BLaER1 treated with 17β-estradiol and CSF1 and Interleukin-3, amounts not matched to agents 10 nM and 100 nM (cell line): ENCODE measurements around the gene TBCK.

Experiments used
- H3K27ac ChIP-seq, 11 experiments: shearing (Covaris generic); formaldehyde crosslinking; 2 replicates each; pipeline ENCODE4 v1.8.1; 2022
- H3K27me3 ChIP-seq, 11 experiments: shearing (Covaris generic); formaldehyde crosslinking; 2 replicates each; pipeline ENCODE4 v1.8.1; 2022
- H3K36me3 ChIP-seq, 11 experiments: shearing (Covaris generic); formaldehyde crosslinking; 2 replicates each; pipeline ENCODE4 v1.8.1; 2022
- H3K4me1 ChIP-seq, 10 experiments: shearing (Covaris generic); formaldehyde crosslinking; 2 replicates each; pipeline ENCODE4 v1.8.1; 2022
- H3K4me2 ChIP-seq, 11 experiments: shearing (Covaris generic); formaldehyde crosslinking; 2 replicates each; pipeline ENCODE4 v1.8.1; 2022
- H3K4me3 ChIP-seq, 10 experiments: shearing (Covaris generic); formaldehyde crosslinking; 2 replicates each; pipeline ENCODE4 v1.8.1; 2022
- H3K9ac ChIP-seq, 11 experiments: shearing (Covaris generic); formaldehyde crosslinking; 2 replicates each; pipeline ENCODE4 v1.8.1; 2022
- H3K9me3 ChIP-seq, 11 experiments: shearing (Covaris generic); formaldehyde crosslinking; replicated peaks in 1 of 11; 2 replicates each; pipeline ENCODE4 v1.8.1; 2022
- H4K20me1 ChIP-seq, 11 experiments: shearing (Covaris generic); formaldehyde crosslinking; 2 replicates each; pipeline ENCODE4 v1.8.1; 2022
- Cebpa-rat ChIP-seq, 11 experiments: shearing (Covaris generic); IDR thresholded peaks; 2 replicates each; pipeline ENCODE4 v1.8.1; 2022

Gene TBCK

GRCh38 chr4:106315968-106316772 lies at the start of gene TBCK, which contains the start of gene AIMP1:
Gene TBCK, minus strand, starts transcription at chr4:106316209. Its CDS starts 7,249 bp downstream, at chr4:106308960.
Gene AIMP1, plus strand, starts transcription at chr4:106316550. Its CDS starts 8,460 bp downstream, at chr4:106325010.
- Histone ChIP-seq H3K4me3 (peak within 1 kb of the TSS; percentile 67 to 98 (median 89)), H4K20me1 (peaks cover 0 to 16% (median 0%) of the 10 kb centered on the region in 11 experiments; a peak in 5 of 22 replicates), H3K9ac (peak within 1 kb of the TSS; percentile 89 to 99 (median 98)), H3K4me1 (peaks cover 22 to 47% (median 39%) of the 10 kb centered on the region in 10 experiments), H3K9me3 (peaks cover 7 to 16% (median 14%) of the 10 kb centered on the region in 11 experiments; a peak in 19 of 22 replicates), H3K36me3 (peaks cover 10 to 29% (median 16%) of the 10 kb centered on the region in 11 experiments), H3K27ac (peak within 1 kb of the TSS; percentile 95 to 99 (median 98)), H3K4me2 (peak within 1 kb of the TSS; percentile 83 to 98 (median 92)), H3K27me3 (no peaks in the 10 kb centered on the region)
- TF ChIP-seq Cebpa-rat (IDR thresholded peaks at IDR 0.05) = no peak

GRCh38 chr4:106365613-106366012 lies 49.6 kb upstream of the TBCK start:
- H3K9me3 ChIP-seq = no peaks in the 10 kb centered on the region
- H4K20me1 ChIP-seq = no peaks in the 10 kb centered on the region
- H3K4me1 ChIP-seq = peaks cover 0 to 56% (median 17%) of the 10 kb centered on the region in 10 experiments; a peak in 11 of 20 replicates
- no peak for TF ChIP-seq Cebpa-rat (IDR thresholded peaks at IDR 0.05)
- no peak overlapping the region for H3K4me3 ChIP-seq
- no peaks in the 10 kb centered on the region for H3K36me3 ChIP-seq
- H3K4me2 ChIP-seq = peak overlapping the region in 7 of 11 experiments; percentile 15 to 77 (median 74); a peak in 13 of 22 replicates
- H3K27ac ChIP-seq = peak overlapping the region in 4 of 11 experiments; percentile 39 to 71 (median 66); a peak in 8 of 22 replicates
- peak overlapping the region in 3 of 11 experiments; percentile 14 to 23 (median 15); a peak in 3 of 22 replicates for H3K9ac ChIP-seq
- no peaks in the 10 kb centered on the region for H3K27me3 ChIP-seq

GRCh38 chr4:106364282-106364681 lies 48.3 kb upstream of the TBCK start:
- no peaks in the 10 kb centered on the region for H3K9me3 ChIP-seq
- peak overlapping the region in 3 of 11 experiments; percentile 19 to 68 (median 63); a peak in 3 of 22 replicates for H3K27ac ChIP-seq
- H3K4me2 ChIP-seq = peak overlapping the region in 3 of 11 experiments; percentile 30 to 77 (median 73); a peak in 5 of 22 replicates
- H3K4me3 ChIP-seq = no peak overlapping the region
- H3K4me1 ChIP-seq = peaks cover 0 to 46% (median 15%) of the 10 kb centered on the region in 10 experiments; a peak in 11 of 20 replicates
- no peaks in the 10 kb centered on the region for H3K27me3 ChIP-seq
- TF ChIP-seq Cebpa-rat (IDR thresholded peaks at IDR 0.05) = no peak
- no peaks in the 10 kb centered on the region for H3K36me3 ChIP-seq
- no peak overlapping the region for H3K9ac ChIP-seq
- no peaks in the 10 kb centered on the region for H4K20me1 ChIP-seq

GRCh38 chr4:106362086-106362825 lies 46.2 kb upstream of the TBCK start:
- peaks cover 0 to 54% (median 31%) of the 10 kb centered on the region in 10 experiments; a peak in 15 of 20 replicates for H3K4me1 ChIP-seq
- H3K36me3 ChIP-seq = no peaks in the 10 kb centered on the region
- peaks cover 0 to 10% (median 0%) of the 10 kb centered on the region in 11 experiments; a peak in 3 of 22 replicates for H3K9me3 ChIP-seq
- H3K4me2 ChIP-seq = peak overlapping the region in 4 of 11 experiments; percentile 2 to 32 (median 11); a peak in 5 of 22 replicates
- peak overlapping the region in 1 of 11 experiments; percentile 25; a peak in 1 of 22 replicates for H3K27ac ChIP-seq
- H4K20me1 ChIP-seq = no peaks in the 10 kb centered on the region
- no peaks in the 10 kb centered on the region for H3K27me3 ChIP-seq
- H3K4me3 ChIP-seq = no peak overlapping the region
- TF ChIP-seq Cebpa-rat (IDR thresholded peaks at IDR 0.05) = no peak
- no peak overlapping the region for H3K9ac ChIP-seq

- no peaks in the 10 kb centered on the region for H3K36me3 ChIP-seq
- peaks cover 0 to 10% (median 0%) of the 10 kb centered on the region in 11 experiments; a peak in 3 of 22 replicates for H3K9me3 ChIP-seq
- H3K4me1 ChIP-seq = peaks cover 2 to 28% (median 17%) of the 10 kb centered on the region in 10 experiments; a peak in 13 of 20 replicates
- no peaks in the 10 kb centered on the region for H3K27me3 ChIP-seq
- peak overlapping the region in 5 of 11 experiments; percentile 36 to 66 (median 60); a peak in 7 of 22 replicates for H3K27ac ChIP-seq
- TF ChIP-seq Cebpa-rat (IDR thresholded peaks at IDR 0.05) = no peak
- no peaks in the 10 kb centered on the region for H4K20me1 ChIP-seq
- H3K4me3 ChIP-seq = no peak overlapping the region
- no peak overlapping the region for H3K9ac ChIP-seq
- H3K4me2 ChIP-seq = peak overlapping the region in 6 of 11 experiments; percentile 11 to 41 (median 26); a peak in 6 of 22 replicates
Measured at GRCh38 chr4:106358899-106359298, 42.9 kb upstream of the TBCK start.

GRCh38 chr4:106355193-106355592 lies 39.2 kb upstream of the TBCK start:
- Histone ChIP-seq H3K9me3 (peaks cover 0 to 10% (median 0%) of the 10 kb centered on the region in 11 experiments; a peak in 3 of 22 replicates), H3K27me3 (no peaks in the 10 kb centered on the region), H3K4me2 (no peak overlapping the region), H4K20me1 (no peaks in the 10 kb centered on the region), H3K4me1 (peaks cover 2 to 22% (median 14%) of the 10 kb centered on the region in 10 experiments; a peak in 13 of 20 replicates), H3K27ac (no peak overlapping the region), H3K4me3 (no peak overlapping the region), H3K9ac (no peak overlapping the region), H3K36me3 (peaks cover 0 to 27% (median 15%) of the 10 kb centered on the region in 11 experiments; a peak in 14 of 22 replicates)
- no peak for TF ChIP-seq Cebpa-rat (IDR thresholded peaks at IDR 0.05)

GRCh38 chr4:106353786-106354185 lies 37.8 kb upstream of the TBCK start:
- peaks cover 2 to 15% (median 10%) of the 10 kb centered on the region in 10 experiments; a peak in 12 of 20 replicates for H3K4me1 ChIP-seq
- no peak overlapping the region for H3K4me3 ChIP-seq
- H3K4me2 ChIP-seq = no peak overlapping the region
- no peak overlapping the region for H3K27ac ChIP-seq
- H3K36me3 ChIP-seq = peaks cover 9 to 41% (median 28%) of the 10 kb centered on the region in 11 experiments
- H3K27me3 ChIP-seq = no peaks in the 10 kb centered on the region
- H4K20me1 ChIP-seq = no peaks in the 10 kb centered on the region
- no peak for TF ChIP-seq Cebpa-rat (IDR thresholded peaks at IDR 0.05)
- peaks cover 0 to 10% (median 0%) of the 10 kb centered on the region in 11 experiments; a peak in 3 of 22 replicates for H3K9me3 ChIP-seq
- H3K9ac ChIP-seq = no peak overlapping the region

- Histone ChIP-seq H3K4me2 (no peak overlapping the region), H3K27me3 (no peaks in the 10 kb centered on the region), H4K20me1 (peaks cover 0 to 6% (median 0%) of the 10 kb centered on the region in 11 experiments; a peak in 3 of 22 replicates), H3K36me3 (peaks cover 32 to 69% (median 54%) of the 10 kb centered on the region in 11 experiments), H3K9ac (no peak overlapping the region), H3K27ac (no peak overlapping the region), H3K4me1 (peaks cover 0 to 6% (median 0%) of the 10 kb centered on the region in 10 experiments; a peak in 2 of 20 replicates), H3K9me3 (no peaks in the 10 kb centered on the region), H3K4me3 (no peak overlapping the region)
- no peak for TF ChIP-seq Cebpa-rat (IDR thresholded peaks at IDR 0.05)
Measured at GRCh38 chr4:106351016-106351415, 35.0 kb upstream of the TBCK start.
